A673 (cell line): ENCODE results near the gene SNTB2. TPM values are rescaled to one million over a fixed set of nuclear protein-coding genes. Genes with fewer than 3 reads are reported as not detected.

Source experiments
- BruUV-seq: library from RNA; stranded (reverse); fragments of 400-500 nt; replicated peaks from 2 replicates; lab custom pipeline; 2021; lab: Mats Ljungman, UMichigan
- CTCF ChIA-PET: fragments of 300-600 bp; sonication (Branson Sonifier 250); formaldehyde crosslinking; loops from one replicate; lab custom pipeline; 2022; ENCODE audit warnings: antibody characterized with exemption; lab: Charles Lee
- POLR2A ChIA-PET: fragments of 300-600 bp; sonication (Branson Sonifier 250); formaldehyde crosslinking; loops from one replicate; lab custom pipeline; 2022; ENCODE audit warnings: antibody characterized with exemption; ENCODE audit not compliant: low non-redundant PET; lab: Charles Lee
- DNase-seq: peaks from one replicate; pipeline ENCODE4 v3.0.0-alpha.2; 2015; ENCODE audit warnings: low spot score
- H3K27ac ChIP-seq: fragments of 200-600 bp; sonication (generic); 2 replicates; pipeline ENCODE4 v1.5.1; 2016; ENCODE audit warnings: mixed run types, low read depth, mild to moderate bottlenecking, mixed read lengths, antibody characterized with exemption, low read length; ENCODE audit not compliant: poor library complexity, severe bottlenecking
- H3K27me3 ChIP-seq: fragments of 200-600 bp; sonication (generic); replicated peaks from 2 replicates; pipeline ENCODE4 v1.6.1; 2017; ENCODE audit warnings: mixed run types, low read depth, mild to moderate bottlenecking, mixed read lengths, antibody characterized with exemption, low read length; ENCODE audit not compliant: insufficient read depth, poor library complexity
- H3K36me3 ChIP-seq: fragments of 200-600 bp; sonication (generic); 2 replicates; pipeline ENCODE4 v1.6.1; 2016; ENCODE audit warnings: mixed run types, mild to moderate bottlenecking, mixed read lengths, antibody characterized with exemption, low read length; ENCODE audit not compliant: insufficient read depth, poor library complexity, severe bottlenecking
- H3K4me1 ChIP-seq: fragments of 200-600 bp; sonication (generic); 2 replicates; pipeline ENCODE4 v1.6.1; 2017; ENCODE audit warnings: mixed run types, mild to moderate bottlenecking, mixed read lengths, antibody characterized with exemption, low read length; ENCODE audit not compliant: insufficient read depth, poor library complexity, severe bottlenecking
- H3K4me3 ChIP-seq: fragments of 200-600 bp; sonication (generic); 2 replicates; pipeline ENCODE4 v1.5.1; 2016; ENCODE audit warnings: low read depth, mixed run types, mild to moderate bottlenecking, mixed read lengths, low read length; ENCODE audit not compliant: poor library complexity, severe bottlenecking
- H3K9me3 ChIP-seq: fragments of 200-600 bp; sonication (generic); 2 replicates; pipeline ENCODE4 v1.6.1; 2016; ENCODE audit warnings: mixed run types, low read depth, mild to moderate bottlenecking, mixed read lengths, antibody characterized with exemption, low read length; ENCODE audit not compliant: poor library complexity, severe bottlenecking
- CTCF ChIP-seq: fragments of 300-800, 200-600 bp; sonication (generic); conservative IDR thresholded peaks from 2 replicates; pipeline ENCODE4 v1.5.1; 2017; ENCODE audit warnings: low read depth, mild to moderate bottlenecking, antibody characterized with exemption, low read length, moderate library complexity, mixed read lengths
- EZH2 ChIP-seq: fragments of 200-600 bp; sonication (generic); IDR thresholded peaks from 2 replicates; pipeline ENCODE4 v1.6.1; 2017; ENCODE audit warnings: borderline replicate concordance, low read depth, mild to moderate bottlenecking, mixed read lengths, antibody characterized with exemption, low read length; ENCODE audit not compliant: poor library complexity, severe bottlenecking
- intact Hi-C: fragments of 100-400 bp; cut with micrococcal nuclease; formaldehyde crosslinking; loops from one replicate; pipeline ENCODE4 v1.10.0; 2022; ENCODE audit not compliant: unreplicated experiment
- total RNA-seq: library from RNA; stranded (reverse); gene quantifications from 2 replicates; pipeline ENCODE4 v1.2.3, GENCODE V29; 2021

The SNTB2 gene
- total RNA-seq, 1 experiment from 2014 or later: 49.3 TPM

- Histone ChIP-seq H3K27ac (no peak overlapping the region), H3K36me3 (no peaks in the 10 kb centered on the region), H3K27me3 (no peaks in the 10 kb centered on the region), H3K4me3 (no peak overlapping the region), H3K4me1 (peaks cover 4% of the 10 kb centered on the region), H3K9me3 (no peaks in the 10 kb centered on the region)
- ChIA-PET CTCF (no interaction called here), POLR2A (no interaction called here)
- TF ChIP-seq CTCF (no peak), EZH2 (no peak)
- no TSS peak for BruUV-seq
- no peak for DNase-seq
- intact Hi-C loops: no loop called here
Measured at GRCh38 chr16:69233124-69233523, 46.2 kb downstream of the SNTB2 start.

DNA sequence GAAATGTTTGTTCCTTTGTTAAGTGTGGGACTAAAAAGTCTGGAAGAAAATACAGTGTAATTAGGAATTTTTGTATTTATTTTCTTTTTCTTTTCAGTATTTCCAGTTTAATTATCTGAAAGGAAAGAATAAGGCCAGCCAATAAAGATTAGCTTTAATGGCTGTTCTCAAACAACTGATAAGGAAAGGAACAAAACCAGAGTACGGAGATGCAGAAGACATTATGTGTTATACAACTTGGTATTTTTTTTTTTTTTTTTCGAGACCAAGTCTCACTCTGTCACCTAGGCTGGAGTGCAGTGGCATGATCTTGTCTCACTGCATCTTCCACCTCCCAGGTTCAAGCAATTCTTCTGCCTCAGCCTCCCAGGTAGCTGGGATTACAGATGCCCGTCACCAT lies 47.5 kb downstream of the SNTB2 start:
- TF ChIP-seq EZH2 (no peak), CTCF (no peak)
- Histone ChIP-seq H3K4me3 (no peak overlapping the region), H3K27ac (no peak overlapping the region), H3K27me3 (no peaks in the 10 kb centered on the region), H3K9me3 (no peaks in the 10 kb centered on the region), H3K4me1 (peaks cover 14% of the 10 kb centered on the region), H3K36me3 (no peaks in the 10 kb centered on the region)
- POLR2A ChIA-PET: no interaction called here
- no TSS peak for BruUV-seq
- CTCF ChIA-PET: no interaction called here
- DNase-seq: no peak
- intact Hi-C loops: no loop called here

- no peak for DNase-seq
- intact Hi-C loops: no loop called here
- Histone ChIP-seq H3K9me3 (no peaks in the 10 kb centered on the region), H3K36me3 (no peaks in the 10 kb centered on the region), H3K4me3 (no peak overlapping the region), H3K4me1 (peaks cover 14% of the 10 kb centered on the region), H3K27ac (no peak overlapping the region), H3K27me3 (no peaks in the 10 kb centered on the region)
- BruUV-seq: no TSS peak
- ChIA-PET POLR2A (no interaction called here), CTCF (no interaction called here)
- no peak for TF ChIP-seq EZH2
- TF ChIP-seq CTCF: no peak
Measured at GRCh38 chr16:69236319-69236718, 49.4 kb downstream of the SNTB2 start.
